GM18507 (cell line): ENCODE measurements around the gene TRIM29.

Source experiments
- DNase-seq: peaks from one replicate; pipeline ENCODE4 v3.0.0; 2011; ENCODE audit warnings: low read depth; ENCODE audit not compliant: insufficient read length; ENCODE audit errors: extremely low spot score
- FAIRE-seq: peaks from 2 replicates; lab custom pipeline; 2011; peaks lifted over from hg19 to GRCh38; lab: Jason Lieb, UNC

The TRIM29 gene

DNA sequence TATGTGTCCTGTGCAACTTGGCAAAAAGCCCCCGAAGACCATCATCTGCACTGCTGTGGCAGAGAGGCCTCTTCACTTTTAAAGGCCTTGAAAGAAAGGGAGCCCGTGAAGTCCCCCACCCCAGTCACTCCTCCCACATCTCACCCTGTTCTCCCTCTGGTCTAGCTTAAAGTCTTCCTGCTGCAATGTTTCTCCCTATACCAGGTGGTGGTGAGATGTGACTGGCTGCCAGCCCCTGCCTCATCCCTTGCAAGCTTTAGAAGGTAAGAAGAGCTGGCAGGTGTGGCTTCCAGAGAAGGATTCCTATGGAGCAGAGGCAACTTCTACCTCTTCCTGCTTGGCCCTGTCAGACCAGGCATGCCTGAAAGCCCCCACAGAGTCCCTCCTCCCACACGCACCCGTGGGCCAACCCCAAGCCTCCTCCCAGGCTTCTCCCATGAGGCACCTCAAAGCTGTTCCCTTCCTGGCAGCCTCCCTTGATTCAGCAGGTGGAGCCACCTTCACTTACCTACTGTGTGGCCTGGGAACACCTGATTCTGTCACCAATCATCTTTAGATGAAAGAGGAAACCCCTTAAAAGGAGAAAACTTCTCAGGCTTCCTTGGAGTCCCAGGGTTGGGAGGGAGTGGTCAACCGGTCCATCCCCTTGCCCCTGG is 4.0 kb upstream of the TRIM29 start:
- no peak for DNase-seq
- FAIRE-seq: no peak

DNA sequence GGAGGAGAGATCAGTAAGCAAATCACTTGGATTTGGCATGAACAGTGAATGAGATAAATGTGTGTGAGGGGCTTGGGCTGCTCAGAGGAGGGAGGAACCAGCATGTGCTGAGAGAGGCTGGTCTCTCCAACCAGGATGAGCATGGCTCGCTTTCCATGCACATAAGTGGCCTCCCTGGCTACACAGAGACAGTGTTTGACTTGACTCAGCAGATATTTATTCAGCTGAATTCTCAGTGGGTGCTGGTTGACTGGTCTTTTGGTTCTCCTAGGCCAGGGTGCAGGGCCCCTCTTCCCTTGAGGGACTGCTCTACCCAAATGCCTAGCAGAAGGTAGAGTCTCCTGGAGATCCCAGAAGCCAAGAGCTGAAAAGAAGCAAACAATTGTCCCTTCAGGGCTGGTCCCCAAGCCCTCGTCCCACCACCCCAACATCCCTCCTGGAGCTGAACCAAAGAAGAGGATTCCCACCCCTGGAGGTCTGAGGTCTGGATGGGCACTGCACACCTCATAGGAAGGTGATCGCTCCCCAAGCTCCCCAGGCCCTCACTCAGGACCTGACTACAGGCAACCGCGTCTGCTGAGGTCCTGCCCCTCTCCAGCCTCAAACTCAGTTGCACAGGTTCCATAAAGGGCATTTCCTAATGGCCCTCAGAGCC is 3.3 kb upstream of the TRIM29 start:
- DNase-seq: no peak
- no peak for FAIRE-seq

DNA sequence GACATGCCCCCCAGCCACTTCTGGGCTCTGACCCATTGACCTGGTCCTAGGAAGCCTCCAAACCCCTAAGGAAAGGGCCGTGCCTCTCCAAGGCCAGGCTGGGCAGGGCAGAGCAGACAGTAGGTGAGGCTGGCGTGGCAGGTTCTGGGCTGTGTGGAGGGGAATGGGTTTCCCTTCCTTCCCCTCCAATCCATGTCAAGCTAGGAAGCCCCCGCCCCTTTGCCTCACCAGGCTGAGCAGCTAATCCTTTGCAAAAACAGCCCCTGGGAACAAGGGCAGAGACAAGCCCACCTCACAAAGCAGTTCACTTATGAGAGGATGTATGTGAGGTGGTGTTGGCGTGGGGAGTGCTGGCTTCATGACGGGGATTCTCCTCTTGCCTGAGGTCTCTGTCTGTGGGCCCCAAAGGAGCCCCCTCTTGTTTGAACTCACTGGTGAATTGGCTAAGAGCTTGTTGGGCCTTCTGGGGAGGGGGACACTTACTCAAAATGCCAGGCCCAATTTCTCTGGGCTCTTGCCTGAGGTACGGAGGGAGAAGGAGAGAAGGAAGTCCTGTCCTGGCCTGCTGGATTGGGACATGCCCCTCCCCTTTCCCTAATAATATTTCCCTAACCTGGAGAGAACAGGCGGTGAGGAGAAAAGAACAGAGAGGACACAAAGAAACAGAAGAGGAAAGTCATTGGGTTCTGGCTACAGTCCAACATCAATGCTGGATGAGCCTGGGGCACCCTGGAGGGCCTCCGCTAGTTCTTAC is 1.6 kb upstream of the TRIM29 start:
- no peak for FAIRE-seq
- no peak for DNase-seq

DNA sequence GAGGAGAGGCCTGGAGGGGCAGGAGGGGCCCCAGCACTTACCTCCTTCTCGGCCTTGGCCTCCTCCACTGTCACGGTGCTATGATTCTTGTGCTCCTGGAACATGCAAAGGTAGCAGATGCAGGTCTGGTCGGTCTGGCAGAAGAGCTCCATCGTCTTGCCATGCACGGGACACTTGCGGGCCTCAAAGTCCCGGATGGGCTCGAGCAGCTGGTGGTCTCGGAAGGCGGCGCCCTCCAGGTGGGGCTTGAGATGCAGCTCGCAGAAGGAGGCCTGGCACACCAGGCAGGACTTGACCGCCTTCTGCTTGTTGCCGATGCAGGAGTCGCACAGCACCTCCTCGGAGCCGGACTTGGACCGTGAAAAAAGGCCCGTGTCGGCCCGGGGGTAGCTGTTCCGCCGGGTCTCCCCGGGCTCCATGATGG is 714 bp downstream of the TRIM29 start:
- DNase-seq (no peak), FAIRE-seq (no peak)

DNA sequence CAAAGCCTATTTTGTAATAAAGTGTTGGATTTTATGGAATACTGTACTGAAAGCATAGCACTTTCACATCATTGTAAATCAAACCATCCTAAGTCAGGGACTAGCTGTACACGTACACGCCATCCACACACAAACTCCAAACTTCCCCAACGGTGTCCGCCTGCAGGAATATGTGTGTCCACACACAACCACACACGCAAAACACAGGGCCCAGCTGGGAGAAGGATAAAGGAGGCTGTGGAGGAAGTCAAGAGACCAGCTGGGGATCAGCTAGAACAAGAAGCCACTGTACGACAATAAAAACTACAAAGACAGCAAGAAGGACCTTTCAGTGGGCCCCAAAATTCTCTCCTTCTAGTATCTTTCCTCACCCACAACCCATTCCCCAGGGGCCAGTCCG is 1.6 kb downstream of the TRIM29 start:
- DNase-seq: no peak
- no peak for FAIRE-seq

DNA sequence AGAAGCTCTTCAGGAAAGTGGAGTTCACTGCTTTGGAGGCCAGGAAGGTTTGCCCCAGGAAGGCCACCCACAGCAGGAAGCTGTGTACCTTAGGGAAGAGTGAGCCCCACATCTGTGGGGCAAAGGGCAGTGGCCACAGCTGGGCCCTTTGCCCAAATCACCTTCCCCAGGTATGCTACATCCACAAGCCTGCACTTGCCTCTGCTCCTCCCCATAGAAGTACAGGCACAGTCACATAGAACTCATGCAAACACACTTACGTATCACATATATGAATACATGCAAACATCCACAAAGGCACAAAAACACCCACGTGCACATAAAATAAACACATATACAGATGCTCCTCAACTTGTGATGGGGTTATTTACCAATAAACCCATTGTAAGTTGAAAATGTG is 2.1 kb downstream of the TRIM29 start:
- FAIRE-seq (no peak), DNase-seq (no peak)

DNA sequence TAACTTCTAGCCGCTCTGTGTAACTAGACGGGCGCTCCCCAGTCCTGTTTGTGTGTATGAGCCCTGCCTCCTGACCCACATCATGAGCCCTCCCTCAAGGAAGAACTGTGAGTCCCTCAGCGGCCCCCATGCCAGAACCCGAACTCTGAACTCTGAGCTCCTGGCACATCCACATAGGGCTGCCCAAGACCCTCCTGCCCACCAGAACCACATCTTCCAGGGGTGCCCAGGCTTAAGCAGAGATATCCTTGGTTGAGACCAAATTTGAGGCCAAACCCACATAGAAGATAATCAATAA is 3.0 kb downstream of the TRIM29 start:
- no peak for FAIRE-seq

DNA sequence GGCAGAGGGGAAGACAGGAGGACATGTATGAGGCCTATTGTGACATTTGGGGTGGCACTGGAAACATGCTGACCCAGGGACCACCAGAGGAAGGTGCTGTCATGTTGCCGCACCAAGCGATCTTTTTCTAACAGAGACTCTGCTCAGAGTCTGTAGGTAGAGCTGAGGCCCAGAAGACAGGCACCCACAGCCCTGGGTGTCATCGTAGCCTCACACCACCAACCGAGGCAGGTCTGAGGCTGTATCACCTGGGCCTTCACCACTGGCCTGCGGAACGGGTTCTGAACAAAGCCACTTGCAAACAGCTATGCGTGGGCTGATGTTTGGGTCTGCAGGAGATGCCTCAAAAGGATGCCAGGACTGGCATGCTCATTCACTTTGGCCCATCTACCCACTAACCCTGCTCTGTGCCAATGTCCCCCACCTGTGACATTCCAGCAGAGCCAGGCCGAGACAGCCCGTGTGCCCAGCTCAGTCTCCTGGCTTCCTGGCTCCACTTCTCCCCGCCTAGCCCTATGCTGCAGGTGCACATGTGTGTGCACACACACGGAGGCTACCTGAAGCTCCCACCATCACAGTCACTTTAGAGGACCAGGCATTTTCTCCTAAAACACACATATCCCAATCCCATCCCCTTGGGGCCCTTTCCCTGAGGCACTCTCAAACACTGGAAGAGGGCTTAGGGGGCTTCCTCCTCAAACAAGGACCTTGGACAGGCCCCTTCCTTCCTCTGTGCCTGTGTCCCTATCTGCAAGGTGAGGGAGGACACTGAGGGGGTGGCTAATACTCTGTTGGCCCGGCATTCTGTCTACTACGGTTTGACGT is 3.6 kb downstream of the TRIM29 start:
- FAIRE-seq: no peak
- DNase-seq: no peak

More for the DNA sequence above, 3.0 kb downstream of the TRIM29 start:
- DNase-seq: no peak

DNA sequence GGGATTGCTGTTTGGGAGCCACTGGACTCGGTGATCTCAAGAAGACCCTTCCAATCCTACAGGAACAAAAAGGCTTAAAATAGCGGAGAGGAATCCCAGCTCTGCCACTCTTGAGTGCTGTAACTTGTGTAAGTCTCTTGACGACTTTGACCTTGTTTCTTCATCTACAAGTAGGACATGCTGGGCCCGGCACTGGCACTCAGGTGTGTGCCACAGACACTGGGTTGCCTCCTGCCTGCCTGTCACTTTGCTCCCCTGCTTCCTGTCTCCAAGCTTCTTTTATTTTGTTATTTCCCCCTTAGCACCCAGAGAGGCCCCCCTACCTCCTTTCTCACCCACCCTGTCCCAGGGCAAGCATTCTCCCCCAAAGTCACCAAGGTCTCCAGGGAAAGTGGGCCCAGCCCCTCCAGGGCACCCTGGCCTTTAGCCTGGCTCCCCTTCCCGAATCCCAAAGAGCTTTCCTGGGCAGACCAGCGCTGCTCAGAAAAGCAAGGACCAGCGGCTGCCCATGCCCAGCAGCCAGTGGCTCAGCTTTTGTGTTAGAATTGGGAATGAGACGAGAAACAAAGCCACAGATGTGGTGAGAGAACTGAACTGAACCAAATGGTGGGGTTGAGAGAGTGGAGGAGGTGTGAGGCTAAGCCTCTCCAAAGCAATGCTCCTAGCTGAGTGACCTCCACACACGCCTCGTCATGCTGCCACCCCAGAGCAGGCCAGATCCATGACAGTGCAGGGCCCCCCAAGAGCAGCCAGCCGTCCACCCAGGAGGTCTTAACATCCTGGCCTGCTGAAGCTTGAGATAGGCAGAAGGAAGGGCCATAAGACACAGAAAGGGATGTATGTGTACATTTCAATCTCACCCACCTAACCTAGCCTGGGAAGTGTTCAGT is 4.5 kb downstream of the TRIM29 start:
- DNase-seq: no peak
- no peak for FAIRE-seq

DNA sequence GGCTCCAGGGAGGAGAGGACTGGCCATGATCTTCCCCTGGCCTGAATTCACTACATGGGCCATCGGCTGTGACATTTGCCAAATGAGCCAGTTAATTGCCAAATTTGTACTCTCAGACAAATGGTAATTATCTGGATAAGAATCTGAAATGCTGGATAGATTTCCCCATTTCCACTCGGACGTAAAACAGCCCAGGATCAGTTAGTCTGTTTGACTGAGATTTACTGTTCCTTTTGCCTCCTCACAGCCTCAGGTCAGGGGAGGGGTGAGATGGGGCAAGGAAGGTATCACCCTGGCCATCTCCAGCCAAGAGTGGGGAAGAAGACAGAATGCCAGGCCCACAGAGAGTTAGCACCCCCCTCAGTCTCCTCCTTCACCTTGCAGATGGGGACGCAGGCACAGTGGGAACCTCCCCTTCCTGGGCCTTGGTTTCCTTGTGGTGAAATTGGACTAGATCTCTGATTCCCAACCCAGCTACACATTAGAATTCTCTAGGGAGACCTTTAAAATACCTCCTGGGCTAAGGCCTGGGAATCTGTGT is 5.2 kb downstream of the TRIM29 start:
- DNase-seq: no peak
- no peak for FAIRE-seq

DNA sequence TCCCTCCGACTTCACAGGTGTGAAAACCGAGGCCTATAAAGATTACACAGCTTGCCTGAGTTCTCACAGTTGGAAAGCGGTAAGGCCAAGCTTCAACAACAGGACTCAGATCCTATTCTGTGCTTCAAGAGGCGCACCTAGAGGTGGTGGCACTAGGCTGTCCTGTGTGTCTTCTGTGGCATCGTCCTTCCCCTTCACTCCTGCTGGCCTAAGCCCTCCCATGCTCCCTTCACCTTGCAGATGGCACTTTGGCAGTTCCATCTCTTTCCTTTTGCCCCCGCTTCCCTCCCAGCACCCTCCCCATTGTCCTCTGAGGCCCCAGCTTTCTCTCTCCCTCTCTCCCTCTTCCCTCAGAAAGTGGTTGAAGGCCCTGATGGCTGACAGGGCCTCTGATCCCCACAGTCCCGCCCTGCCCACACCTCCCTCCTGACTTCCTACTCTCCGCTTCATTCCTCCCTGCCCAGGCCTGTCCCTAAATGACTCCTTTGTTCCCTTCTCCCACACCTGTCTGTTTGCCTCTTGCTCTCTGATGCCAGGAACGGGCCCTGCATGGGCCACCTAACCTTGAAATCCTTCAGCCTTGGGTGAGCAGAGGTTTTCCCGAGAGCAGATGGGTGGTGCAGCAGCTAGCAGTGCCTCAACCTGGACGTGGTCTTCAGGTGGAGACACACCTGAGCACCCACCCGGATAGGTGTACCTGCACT is 5.8 kb downstream of the TRIM29 start:
- no peak for DNase-seq
- FAIRE-seq: no peak

DNA sequence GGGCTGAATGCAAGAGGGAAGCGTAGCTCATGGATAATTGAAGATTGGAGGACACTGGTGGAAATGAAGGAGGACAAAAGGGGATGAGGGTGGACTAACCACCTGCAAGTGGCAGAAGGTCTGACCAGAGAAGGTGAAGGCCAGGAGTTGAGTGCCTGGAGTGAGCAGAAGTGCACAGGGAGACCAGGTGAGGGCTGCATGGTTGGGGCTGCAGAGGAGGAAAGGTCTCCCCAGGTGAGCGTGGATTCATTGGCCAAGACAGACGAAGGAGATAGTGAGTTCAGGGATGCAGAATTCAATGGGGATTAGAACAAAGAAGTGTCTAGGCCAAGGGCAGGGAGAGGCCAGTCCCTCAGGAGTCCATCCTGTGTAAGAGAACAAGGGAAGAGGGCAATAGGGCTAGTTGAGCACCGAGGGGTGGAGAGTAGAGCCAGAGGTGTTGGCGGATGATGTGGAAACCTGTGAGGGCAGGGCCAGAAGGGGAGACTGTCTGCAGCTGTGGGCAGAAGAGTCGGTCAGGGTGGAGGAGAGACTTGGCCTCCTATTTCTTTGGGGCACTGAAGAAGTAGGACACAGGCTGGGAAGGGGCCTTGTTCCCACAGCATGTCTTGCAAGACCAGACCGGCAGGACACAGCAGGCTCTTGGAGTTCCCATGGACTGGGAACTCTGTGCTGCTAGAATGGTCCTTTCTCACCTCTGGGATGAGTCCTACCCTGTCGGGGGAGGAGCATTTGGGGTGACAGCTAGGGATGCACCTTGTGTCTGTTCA is 6.7 kb downstream of the TRIM29 start:
- no peak for DNase-seq
- no peak for FAIRE-seq

DNA sequence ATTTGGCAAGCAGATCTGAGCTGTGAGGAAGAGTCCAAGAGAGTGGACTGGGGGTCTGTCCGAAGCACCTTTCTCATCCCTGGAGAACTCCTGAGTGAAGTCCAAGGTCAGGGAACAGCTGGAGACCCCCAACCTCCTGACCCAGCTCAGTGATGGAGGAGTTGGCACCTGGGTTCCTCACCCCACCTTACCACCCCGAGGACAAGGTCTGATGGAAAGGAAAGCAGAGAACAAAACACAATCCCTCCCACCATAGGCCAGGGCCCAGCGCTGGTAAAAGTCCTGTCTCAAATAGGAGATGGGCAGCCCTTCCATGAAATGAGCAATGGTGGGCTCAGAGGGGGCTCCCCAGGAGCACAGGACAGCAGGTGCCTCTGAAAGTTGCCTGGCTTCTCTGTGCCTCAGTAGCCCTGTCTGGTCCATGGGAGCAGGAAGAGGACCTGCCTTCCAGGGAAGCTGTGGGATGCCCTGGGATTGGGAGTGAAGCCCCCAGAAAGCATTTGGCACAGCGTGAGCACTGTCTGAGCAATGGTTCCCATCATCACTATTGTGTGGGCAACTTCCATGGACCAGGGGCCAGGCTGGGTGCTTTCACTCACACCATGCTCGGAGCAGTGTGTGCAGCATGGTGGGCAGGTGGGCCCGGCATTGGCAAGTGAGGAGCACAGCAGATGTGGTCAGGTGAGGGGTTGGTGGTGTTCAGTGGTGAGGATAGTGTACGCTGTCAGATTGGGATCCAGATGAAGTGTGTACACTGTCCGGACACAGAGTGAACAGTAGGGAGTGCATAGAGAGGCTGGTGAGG is 7.5 kb downstream of the TRIM29 start:
- no peak for FAIRE-seq

DNA sequence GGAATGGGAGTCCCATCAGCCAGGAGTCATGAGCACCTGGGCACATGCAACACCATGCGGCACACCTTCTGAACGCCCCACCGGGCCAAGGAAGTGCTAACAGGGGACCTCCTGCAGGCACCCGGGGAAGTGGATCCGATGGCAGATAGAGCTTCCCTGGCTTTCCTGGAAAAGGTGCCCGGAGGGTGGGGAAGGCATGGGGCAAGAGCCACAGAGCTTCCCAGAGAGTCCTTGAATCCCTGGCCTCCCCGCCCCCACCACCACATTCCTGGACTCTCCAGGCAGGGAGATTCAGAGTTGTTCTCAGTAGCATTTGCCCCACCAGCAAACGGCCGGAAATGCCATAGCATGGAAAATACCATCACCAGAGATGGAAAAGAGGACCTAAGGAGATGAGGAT is 8.3 kb downstream of the TRIM29 start:
- no peak for DNase-seq
- FAIRE-seq: no peak

More for the DNA sequence above, 7.5 kb downstream of the TRIM29 start:
- no peak for DNase-seq

DNA sequence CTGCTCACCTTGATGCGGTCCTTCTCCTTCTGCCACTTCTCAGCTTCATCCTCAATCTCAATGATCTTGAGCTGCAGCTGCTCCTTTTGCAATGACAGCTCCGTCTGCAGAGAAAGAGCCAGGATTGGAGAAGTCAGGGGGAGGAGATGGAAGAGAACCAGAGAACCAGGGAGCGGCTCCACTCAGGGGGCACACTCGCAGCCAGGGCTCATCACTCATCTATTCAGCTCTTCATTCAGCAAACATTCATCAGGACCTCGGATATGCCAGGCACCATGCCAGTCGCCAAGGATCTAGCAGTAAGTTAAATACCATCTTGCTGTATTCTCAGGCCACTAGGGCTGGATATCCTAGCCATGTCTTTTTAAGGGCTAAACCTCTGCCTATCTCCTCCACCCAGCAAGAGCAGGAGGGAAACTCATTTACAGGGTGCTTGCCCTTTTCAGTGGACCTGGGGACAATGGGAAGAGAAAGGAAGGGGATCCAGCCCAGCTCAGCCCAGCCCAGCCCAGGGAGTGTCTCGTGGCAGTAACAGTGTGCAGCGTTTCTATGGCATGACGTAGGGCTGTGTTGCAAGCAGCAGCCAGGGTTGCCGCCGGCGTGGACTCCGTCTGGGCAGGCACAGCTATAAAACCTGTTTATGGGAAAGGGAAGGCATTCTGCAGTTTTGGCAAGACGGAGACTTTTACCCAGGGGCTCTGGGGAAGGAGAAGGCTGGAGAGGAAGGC is 9.4 kb downstream of the TRIM29 start:
- FAIRE-seq: no peak
- no peak for DNase-seq

DNA sequence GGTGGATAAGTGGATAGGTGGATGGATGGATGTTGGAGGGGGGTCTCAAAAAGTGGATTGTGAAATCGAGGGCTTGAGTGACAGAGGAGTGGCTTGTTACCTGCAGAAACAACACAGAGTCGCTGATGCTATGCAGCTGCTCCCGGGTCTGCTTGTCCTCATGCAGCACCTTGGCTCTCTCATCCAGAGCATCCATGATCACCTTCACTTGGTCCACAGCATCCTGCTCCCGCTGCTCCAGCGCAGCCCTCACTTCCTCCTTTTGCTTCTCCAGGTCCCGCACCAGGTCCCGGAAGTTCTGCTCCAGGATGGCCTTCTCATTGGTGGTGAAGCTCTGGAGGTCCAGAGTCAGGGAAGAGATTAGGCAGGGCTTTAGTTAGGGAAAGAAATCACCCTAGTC is 10.7 kb downstream of the TRIM29 start:
- DNase-seq: no peak
- no peak for FAIRE-seq
